Measurements from ENCODE around the gene ADAMTS18. TPM values are rescaled to one million over a fixed set of nuclear protein-coding genes. Genes with fewer than 3 reads are reported as not detected.
"Not testable (repeated sequence)": the region's sequence is repeated elsewhere in the genome, so short reads cannot be mapped to it uniquely, and the experiment has no call there.

Gene ADAMTS18
- total and polyA plus RNA-seq, 2 donors from 2014 or later, result 0.06 to 0.60 TPM

DNA sequence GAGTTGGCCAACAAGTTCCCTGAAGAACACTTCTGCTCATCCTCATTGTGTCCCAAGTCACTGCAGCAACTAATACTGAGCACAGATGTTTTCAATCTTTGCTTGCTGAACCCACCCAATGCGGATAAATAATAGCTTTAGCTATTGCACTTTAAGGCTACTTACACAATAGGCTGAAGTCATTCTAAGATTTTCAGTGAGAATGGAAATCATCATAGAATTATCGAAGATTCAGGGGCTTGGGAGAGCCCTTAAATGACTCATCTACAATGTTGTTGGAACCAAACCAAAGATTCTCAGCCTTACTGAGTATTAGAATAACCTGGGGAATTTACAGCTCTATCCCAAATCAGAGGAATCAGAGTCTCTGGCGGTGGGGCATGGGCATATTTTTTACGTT, 184.4 kb downstream of the ADAMTS18 start:
- DNase-seq, result no peak
- TF ChIP-seq CTCF (IDR thresholded peaks at IDR 0.05; ENCODE audit: borderline replicate concordance, extremely low read depth, insufficient read depth), result no peak
- H3K9ac ChIP-seq (ENCODE audit: low read length in 3 of 3), result no peak overlapping the region
- H3K36me3 ChIP-seq (ENCODE audit: control insufficient read depth in 2 of 3, insufficient read depth in 3 of 3, low read length in 3 of 3), result no peaks in the 10 kb centered on the region
- H3K9me3 ChIP-seq (ENCODE audit: control insufficient read depth in 2 of 3, insufficient read depth in 1 of 3, low read length in 3 of 3), result no peaks in the 10 kb centered on the region
- intact Hi-C loops (cut with DNase I), result no loop called here
- no peak for FAIRE-seq
- H3K27ac ChIP-seq (ENCODE audit: low read depth in 2 of 2, low read length in 2 of 2), result no peak overlapping the region
- H3K4me3 ChIP-seq (ENCODE audit: low read length in 3 of 3), result no peak overlapping the region
- H3K4me1 ChIP-seq (ENCODE audit: control insufficient read depth in 2 of 3, insufficient read depth in 2 of 3, low read depth in 1 of 3, low read length in 3 of 3), result no peaks in the 10 kb centered on the region
- H3K27me3 ChIP-seq (ENCODE audit: control insufficient read depth, insufficient read depth, low read length), result no peaks in the 10 kb centered on the region

DNA sequence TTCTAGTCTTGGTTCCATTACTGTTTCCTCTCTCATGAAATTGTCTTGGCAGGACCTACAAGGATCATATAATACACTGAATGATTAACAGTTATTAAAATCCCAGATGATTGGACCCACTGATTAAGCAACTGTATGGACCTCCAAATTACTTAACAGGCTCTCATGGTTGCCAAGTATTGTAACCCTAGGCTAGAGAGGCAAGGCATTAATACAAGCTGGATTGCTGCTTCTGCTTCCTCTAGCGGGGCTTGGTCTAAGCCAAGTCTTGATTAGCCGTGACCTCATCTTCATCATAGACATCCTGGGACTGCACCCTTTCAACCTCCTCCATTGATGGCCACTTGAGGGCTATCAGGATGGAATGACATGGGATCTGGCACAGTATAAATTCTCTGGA, 188.7 kb downstream of the ADAMTS18 start:
- Histone ChIP-seq H3K9ac (ENCODE audit: low read length in 3 of 3) (no peak overlapping the region), H3K27ac (ENCODE audit: low read depth in 2 of 2, low read length in 2 of 2) (no peak overlapping the region), H3K4me1 (ENCODE audit: control insufficient read depth in 2 of 3, insufficient read depth in 2 of 3, low read depth in 1 of 3, low read length in 3 of 3) (no peaks in the 10 kb centered on the region), H3K9me3 (ENCODE audit: control insufficient read depth in 2 of 3, insufficient read depth in 1 of 3, low read length in 3 of 3) (no peaks in the 10 kb centered on the region), H3K4me3 (ENCODE audit: low read length in 3 of 3) (no peak overlapping the region), H3K27me3 (ENCODE audit: control insufficient read depth, insufficient read depth, low read length) (no peaks in the 10 kb centered on the region), H3K36me3 (ENCODE audit: control insufficient read depth in 2 of 3, insufficient read depth in 3 of 3, low read length in 3 of 3) (no peaks in the 10 kb centered on the region)
- no peak for TF ChIP-seq CTCF (IDR thresholded peaks at IDR 0.05; ENCODE audit: borderline replicate concordance, extremely low read depth, insufficient read depth)
- intact Hi-C loops (cut with DNase I), result no loop called here
- DNase-seq (peak in 1 of 5 donors; percentile 25), FAIRE-seq (no peak)

DNA sequence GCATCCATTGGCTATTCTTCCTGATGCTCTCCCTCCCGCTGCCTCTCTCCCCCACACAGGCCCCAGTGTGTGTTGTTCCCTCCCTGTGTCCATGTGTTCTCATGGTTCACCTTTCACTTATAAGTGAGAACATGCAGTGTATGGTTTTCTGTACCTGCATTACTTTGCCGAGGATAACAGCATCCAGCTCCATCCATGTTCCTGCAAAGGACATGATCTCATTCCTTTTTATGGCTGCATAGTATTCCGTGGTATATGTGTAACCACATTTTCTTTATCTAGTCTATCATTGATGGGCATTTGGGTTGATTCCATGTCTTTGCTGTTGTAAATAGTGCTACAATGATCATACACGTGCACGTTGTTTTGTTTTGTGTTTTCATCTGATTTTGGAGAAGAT, 192.4 kb downstream of the ADAMTS18 start:
- H3K9me3 ChIP-seq (ENCODE audit: control insufficient read depth in 2 of 3, insufficient read depth in 1 of 3, low read length in 3 of 3); H3K9ac ChIP-seq (ENCODE audit: low read length in 3 of 3); FAIRE-seq; intact Hi-C loops (cut with DNase I); H3K27ac ChIP-seq (ENCODE audit: low read depth in 2 of 2, low read length in 2 of 2); H3K4me1 ChIP-seq (ENCODE audit: control insufficient read depth in 2 of 3, insufficient read depth in 2 of 3, low read depth in 1 of 3, low read length in 3 of 3); H3K27me3 ChIP-seq (ENCODE audit: control insufficient read depth, insufficient read depth, low read length); DNase-seq; H3K4me3 ChIP-seq (ENCODE audit: low read length in 3 of 3); H3K36me3 ChIP-seq (ENCODE audit: control insufficient read depth in 2 of 3, insufficient read depth in 3 of 3, low read length in 3 of 3): not testable (repeated sequence)

DNA sequence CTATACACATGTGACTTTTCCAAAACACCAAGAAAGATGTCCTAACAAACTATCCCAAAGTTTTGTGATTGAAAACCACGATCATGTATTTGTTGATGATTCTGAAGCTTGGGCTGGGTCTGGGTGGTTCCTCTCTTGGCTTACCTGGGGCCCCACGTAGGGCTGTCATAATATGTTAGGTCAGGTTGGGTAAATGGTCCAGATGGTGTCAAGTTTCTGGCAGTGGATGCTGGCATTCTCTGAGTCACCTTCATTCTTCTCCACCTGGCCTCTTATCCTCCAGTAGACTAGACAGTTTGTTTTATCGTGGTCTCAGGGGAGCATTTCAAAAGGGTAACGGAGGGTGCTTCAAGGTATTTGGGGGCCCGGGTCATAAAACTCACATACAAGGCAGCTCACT, 196.2 kb downstream of the ADAMTS18 start:
- Histone ChIP-seq H3K36me3 (ENCODE audit: control insufficient read depth in 2 of 3, insufficient read depth in 3 of 3, low read length in 3 of 3) (no peaks in the 10 kb centered on the region), H3K27ac (ENCODE audit: low read depth in 2 of 2, low read length in 2 of 2) (no peak overlapping the region), H3K9ac (ENCODE audit: low read length in 3 of 3) (no peak overlapping the region), H3K27me3 (ENCODE audit: control insufficient read depth, insufficient read depth, low read length) (no peaks in the 10 kb centered on the region), H3K4me3 (ENCODE audit: low read length in 3 of 3) (no peak overlapping the region), H3K4me1 (ENCODE audit: control insufficient read depth in 2 of 3, insufficient read depth in 2 of 3, low read depth in 1 of 3, low read length in 3 of 3) (peaks cover 0 to 3% (median 0%) of the 10 kb centered on the region in 3 donors), H3K9me3 (ENCODE audit: control insufficient read depth in 2 of 3, insufficient read depth in 1 of 3, low read length in 3 of 3) (no peaks in the 10 kb centered on the region)
- TF ChIP-seq CTCF (IDR thresholded peaks at IDR 0.05; ENCODE audit: borderline replicate concordance, extremely low read depth, insufficient read depth), result no peak
- FAIRE-seq (no peak), DNase-seq (no peak)
- intact Hi-C loops (cut with DNase I), result loop anchor here (5.0 kb wide), 1 partner anchor 349 kb away; no protein-coding TSS in a partner anchor

Data from kidney (tissue), 14 donors.